Measurements from ENCODE around the gene OPN3.

DNA sequence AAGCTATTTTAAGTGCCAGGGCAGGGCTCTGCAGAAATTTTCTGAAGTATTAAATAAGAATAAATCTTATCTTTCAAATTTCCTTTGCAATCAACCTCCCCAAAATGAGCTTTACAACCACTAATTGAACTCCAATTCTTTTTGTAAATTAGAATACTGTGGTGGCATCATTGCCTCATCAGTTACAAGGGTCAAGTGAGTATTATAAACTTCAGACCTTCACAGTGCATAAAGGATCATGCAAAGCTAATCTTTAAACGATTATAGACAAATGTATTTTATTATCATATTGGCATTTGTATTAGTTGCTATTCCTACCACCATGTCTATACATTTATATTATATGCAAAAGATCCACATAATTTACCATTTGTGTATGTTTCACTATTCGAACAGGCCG is 7.2 kb downstream of the OPN3 start:
- TF ChIP-seq, protein P1, sequence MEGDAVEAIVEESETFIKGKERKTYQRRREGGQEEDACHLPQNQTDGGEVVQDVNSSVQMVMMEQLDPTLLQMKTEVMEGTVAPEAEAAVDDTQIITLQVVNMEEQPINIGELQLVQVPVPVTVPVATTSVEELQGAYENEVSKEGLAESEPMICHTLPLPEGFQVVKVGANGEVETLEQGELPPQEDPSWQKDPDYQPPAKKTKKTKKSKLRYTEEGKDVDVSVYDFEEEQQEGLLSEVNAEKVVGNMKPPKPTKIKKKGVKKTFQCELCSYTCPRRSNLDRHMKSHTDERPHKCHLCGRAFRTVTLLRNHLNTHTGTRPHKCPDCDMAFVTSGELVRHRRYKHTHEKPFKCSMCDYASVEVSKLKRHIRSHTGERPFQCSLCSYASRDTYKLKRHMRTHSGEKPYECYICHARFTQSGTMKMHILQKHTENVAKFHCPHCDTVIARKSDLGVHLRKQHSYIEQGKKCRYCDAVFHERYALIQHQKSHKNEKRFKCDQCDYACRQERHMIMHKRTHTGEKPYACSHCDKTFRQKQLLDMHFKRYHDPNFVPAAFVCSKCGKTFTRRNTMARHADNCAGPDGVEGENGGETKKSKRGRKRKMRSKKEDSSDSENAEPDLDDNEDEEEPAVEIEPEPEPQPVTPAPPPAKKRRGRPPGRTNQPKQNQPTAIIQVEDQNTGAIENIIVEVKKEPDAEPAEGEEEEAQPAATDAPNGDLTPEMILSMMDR (IDR thresholded peaks at IDR 0.05), result no peak
- no peak for TF ChIP-seq POLR2A (IDR thresholded peaks at IDR 0.05)
